B cell (primary cell): ENCODE results near the gene RAD51B. TPM values are rescaled to one million over a fixed set of nuclear protein-coding genes. Genes with fewer than 3 reads are reported as not detected.

Source experiments
- ATAC-seq: fragments of 200-7000 bp; cut with Tn5 transposase; one replicate; pipeline ENCODE4 v1.10.0; 2021; ENCODE audit warnings: low read depth, mild to moderate bottlenecking, moderate number of reproducible peaks, moderate library complexity
- CTCF ChIA-PET: fragments of 350-600 bp; sonication (Branson Sonifier 250); formaldehyde crosslinking; loops from one replicate; lab custom pipeline; 2021; ENCODE audit warnings: antibody characterized with exemption, inconsistent platforms; lab: Charles Lee
- POLR2A ChIA-PET: fragments of 350-600 bp; sonication (Branson Sonifier 250); formaldehyde crosslinking; loops from one replicate; lab custom pipeline; 2021; ENCODE audit warnings: antibody characterized with exemption; lab: Charles Lee
- DNase-seq: peaks from one replicate; pipeline ENCODE4 v3.0.0; 2013
- H2AFZ ChIP-seq: 2 replicates; pipeline ENCODE4 v1.6.1; 2012; ENCODE audit warnings: mild to moderate bottlenecking, low read depth, low read length; ENCODE audit not compliant: insufficient read depth, poor library complexity, severe bottlenecking
- H3K27ac ChIP-seq, 2 donors: 1 replicate in 1 of 2; 2 replicates in 1 of 2; pipeline ENCODE4 v1.5.1; 2012 to 2013; ENCODE audit warnings: low read length in 2 of 2, mild to moderate bottlenecking in 2 of 2, moderate library complexity in 1 of 2
- H3K27me3 ChIP-seq, 4 experiments: fragments of 200-600 bp in 1 of 4; sonication (generic) in 1 of 4; replicated peaks in 1 of 4; 1 replicate in 2 of 4; 2 replicates in 2 of 4; pipeline versions ENCODE4 v1.6.1 to v1.7.0; 2013 to 2016; ENCODE audit warnings: low read length in 3 of 4, mild to moderate bottlenecking in 2 of 4, mixed read lengths in 1 of 4, moderate library complexity in 1 of 4; ENCODE audit not compliant: insufficient read depth in 4 of 4, control insufficient read depth in 3 of 4; ENCODE audit errors: control extremely low read depth in 1 of 4
- H3K36me3 ChIP-seq, 2 experiments: replicated peaks in 1 of 2; 1 replicate in 1 of 2; 2 replicates in 1 of 2; pipeline versions ENCODE4 v1.6.1 to v1.7.1; 2013; ENCODE audit warnings: low read length in 1 of 2; ENCODE audit not compliant: insufficient read depth in 2 of 2, control insufficient read depth in 1 of 2; ENCODE audit errors: control extremely low read depth in 1 of 2, extremely low read depth in 1 of 2
- H3K4me1 ChIP-seq, 2 donors: fragments of 200-600 bp in 1 of 2; sonication (generic) in 1 of 2; 1 replicate in 1 of 2; 2 replicates in 1 of 2; pipeline versions ENCODE4 v1.5.1 to v1.6.1; 2013 to 2017; ENCODE audit warnings: low read length in 2 of 2; ENCODE audit not compliant: control insufficient read depth in 2 of 2, insufficient read depth in 2 of 2
- H3K4me2 ChIP-seq: replicated peaks from 2 replicates; pipeline ENCODE3; 2012; ENCODE audit warnings: mild to moderate bottlenecking, low read depth, low read length; ENCODE audit not compliant: poor library complexity, severe bottlenecking
- H3K4me3 ChIP-seq, 5 experiments: fragments of 200-600 bp in 1 of 5; sonication (generic) in 1 of 5; 1 replicate in 3 of 5; 2 replicates in 2 of 5; pipeline versions ENCODE4 v1.5.1 to v1.7.0; 2011 to 2016; ENCODE audit warnings: low read length in 4 of 5, mild to moderate bottlenecking in 4 of 5, low read depth in 2 of 5, control low read depth in 1 of 5, moderate library complexity in 1 of 5; ENCODE audit not compliant: insufficient read depth in 1 of 5; ENCODE audit errors: control extremely low read depth in 1 of 5, extremely low read depth in 1 of 5
- H3K79me2 ChIP-seq: fragments of 200-600 bp; sonication (generic); one replicate; pipeline ENCODE4 v1.6.0; 2016; ENCODE audit warnings: low read length; ENCODE audit not compliant: control insufficient read depth, insufficient read depth
- H3K9ac ChIP-seq: fragments of 200-600 bp; sonication (generic); 2 replicates; pipeline ENCODE4 v1.6.1; 2017; ENCODE audit warnings: mild to moderate bottlenecking, low read length, moderate library complexity
- H3K9me3 ChIP-seq, 3 donors: one replicate each; pipeline versions ENCODE4 v1.6.1 to v1.7.1; 2013; ENCODE audit warnings: low read length in 2 of 3; ENCODE audit not compliant: control insufficient read depth in 2 of 3, insufficient read depth in 1 of 3; ENCODE audit errors: control extremely low read depth in 1 of 3
- H4K20me1 ChIP-seq: 2 replicates; pipeline ENCODE4 v1.6.0; 2012; ENCODE audit warnings: mild to moderate bottlenecking, low read length; ENCODE audit not compliant: insufficient read depth, control insufficient read depth, poor library complexity, severe bottlenecking
- H3K27ac Mint-ChIP-seq: one replicate; pipeline ENCODE4 v1.8.0; 2021; ENCODE audit warnings: mixed read lengths
- H3K27me3 Mint-ChIP-seq: one replicate; pipeline ENCODE4 v1.8.0; 2021; ENCODE audit warnings: mixed read lengths
- H3K4me1 Mint-ChIP-seq: one replicate; pipeline ENCODE4 v1.8.0; 2021; ENCODE audit warnings: mixed read lengths
- H3K4me3 Mint-ChIP-seq: one replicate; pipeline ENCODE4 v1.8.0; 2021; ENCODE audit warnings: mixed read lengths
- H3K9me3 Mint-ChIP-seq: one replicate; pipeline ENCODE4 v1.8.0; 2022; ENCODE audit warnings: mixed read lengths; ENCODE audit not compliant: insufficient read depth
- EZH2 ChIP-seq: IDR thresholded peaks from 2 replicates; pipeline ENCODE4 v1.6.1; 2012; ENCODE audit warnings: borderline replicate concordance, low read depth, mild to moderate bottlenecking, moderate library complexity, low read length; ENCODE audit not compliant: insufficient read depth, poor library complexity, severe bottlenecking
- WGBS: methylation state at CpG from one replicate; pipeline ENCODE4 v1.1.5; 2013; ENCODE audit warnings: missing lambda C conversion rate; ENCODE audit not compliant: insufficient coverage; 5-methylcytosine and 5-hydroxymethylcytosine counted together
- intact Hi-C: fragments of 100-400 bp; cut with micrococcal nuclease; formaldehyde crosslinking; loops from one replicate; pipeline ENCODE4 v1.10.0; 2022
- polyA plus RNA-seq: library from polyadenylated mRNA; depleted of rRNA; stranded (reverse); fragments of >200 nt; gene quantifications from 2 replicates; pipeline ENCODE4 v1.2.3, GENCODE V29; 2012
- total RNA-seq, 2 donors: library from RNA; stranded (reverse); fragments of 120-200 nt in 1 of 2; gene quantifications; 1 replicate in 1 of 2; 2 replicates in 1 of 2; pipeline versions ENCODE4 v1.2.3 to v1.2.4, GENCODE V29; 2013 to 2022
- TF ChIP-seq, protein P1 (sequence below): fragments of 200-600 bp; IDR thresholded peaks from one replicate; pipeline ENCODE4 v1.8.0; 2022; ENCODE audit warnings: antibody characterized with exemption, mild to moderate bottlenecking

Gene RAD51B
- total and polyA plus RNA-seq, 2 donors (not counting 1 experiment from before 2014, with no cell fraction given) = 6.5 to 60.6 TPM

DNA sequence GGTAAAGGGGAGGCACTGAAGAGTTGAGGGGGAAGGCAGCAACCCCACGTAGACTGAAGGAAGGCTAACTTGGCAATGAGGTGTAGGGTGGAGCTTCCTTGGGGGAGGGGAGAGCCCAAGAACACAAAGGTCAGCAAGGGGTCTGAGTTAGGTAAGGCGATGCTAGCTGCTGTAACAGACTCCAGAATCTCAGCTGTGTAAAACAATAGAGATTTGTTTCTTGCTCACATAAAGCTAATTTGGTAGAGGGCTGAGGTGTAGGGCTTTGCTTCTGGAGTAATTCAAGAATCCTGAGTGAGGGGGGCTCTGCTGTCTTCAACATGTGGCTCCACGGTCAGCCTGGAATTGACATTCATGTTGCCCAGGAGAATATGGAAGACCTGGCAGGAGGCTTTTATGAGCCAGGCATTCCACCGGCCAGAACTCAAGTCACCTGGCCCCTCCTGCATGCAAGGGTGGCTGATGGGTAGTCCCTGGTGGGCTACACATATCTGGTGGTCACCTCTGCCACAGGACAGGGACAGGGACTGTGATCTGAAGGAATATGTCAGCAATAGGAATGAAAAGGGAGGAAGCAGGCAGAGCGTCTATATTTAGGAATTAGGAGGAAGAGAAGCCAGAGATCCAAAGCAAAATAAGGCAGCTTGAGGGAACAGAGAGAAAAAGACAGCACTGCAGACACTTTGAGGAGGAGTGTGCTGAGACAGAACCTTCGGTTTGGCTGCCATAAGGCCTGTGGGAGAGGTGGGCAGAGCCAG lies 819.6 kb downstream of the RAD51B start:
- TF ChIP-seq EZH2 = no peak
- TF ChIP-seq, protein P1, sequence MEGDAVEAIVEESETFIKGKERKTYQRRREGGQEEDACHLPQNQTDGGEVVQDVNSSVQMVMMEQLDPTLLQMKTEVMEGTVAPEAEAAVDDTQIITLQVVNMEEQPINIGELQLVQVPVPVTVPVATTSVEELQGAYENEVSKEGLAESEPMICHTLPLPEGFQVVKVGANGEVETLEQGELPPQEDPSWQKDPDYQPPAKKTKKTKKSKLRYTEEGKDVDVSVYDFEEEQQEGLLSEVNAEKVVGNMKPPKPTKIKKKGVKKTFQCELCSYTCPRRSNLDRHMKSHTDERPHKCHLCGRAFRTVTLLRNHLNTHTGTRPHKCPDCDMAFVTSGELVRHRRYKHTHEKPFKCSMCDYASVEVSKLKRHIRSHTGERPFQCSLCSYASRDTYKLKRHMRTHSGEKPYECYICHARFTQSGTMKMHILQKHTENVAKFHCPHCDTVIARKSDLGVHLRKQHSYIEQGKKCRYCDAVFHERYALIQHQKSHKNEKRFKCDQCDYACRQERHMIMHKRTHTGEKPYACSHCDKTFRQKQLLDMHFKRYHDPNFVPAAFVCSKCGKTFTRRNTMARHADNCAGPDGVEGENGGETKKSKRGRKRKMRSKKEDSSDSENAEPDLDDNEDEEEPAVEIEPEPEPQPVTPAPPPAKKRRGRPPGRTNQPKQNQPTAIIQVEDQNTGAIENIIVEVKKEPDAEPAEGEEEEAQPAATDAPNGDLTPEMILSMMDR = no peak
- Mint-ChIP-seq H3K4me3 (no peak overlapping the region), H3K4me1 (no peaks in the 10 kb centered on the region), H3K9me3 (no peaks in the 10 kb centered on the region), H3K27ac (no peak overlapping the region), H3K27me3 (no peaks in the 10 kb centered on the region)
- H3K27me3 ChIP-seq = no peaks in the 10 kb centered on the region
- H3K36me3 ChIP-seq = no peaks in the 10 kb centered on the region
- H3K79me2 ChIP-seq = no peaks in the 10 kb centered on the region
- H3K9ac ChIP-seq = no peak overlapping the region
- no peak overlapping the region for H3K4me2 ChIP-seq
- CTCF ChIA-PET = no interaction called here
- intact Hi-C loops = no loop called here
- peaks cover 0 to 6% of the 10 kb centered on the region in 2 donors for H3K4me1 ChIP-seq
- H3K4me3 ChIP-seq = no peak overlapping the region
- 92% methylated on average over 6 of the region's 6 CpGs for WGBS
- peaks cover 0 to 10% (median 5%) of the 10 kb centered on the region in 3 donors for H3K9me3 ChIP-seq
- no peak for ATAC-seq
- no peak for DNase-seq
- no peak overlapping the region for H2AFZ ChIP-seq
- POLR2A ChIA-PET = interaction anchor here (0.6 to 1.7 kb wide), 2 partner anchors 43 to 132 kb away, joined by 3 to 4 read pairs; no protein-coding TSS in a partner anchor
- H4K20me1 ChIP-seq = no peaks in the 10 kb centered on the region
- no peak overlapping the region for H3K27ac ChIP-seq
